ENCODE measurements around the gene GPRC5A. TPM values are rescaled to one million over a fixed set of nuclear protein-coding genes. Genes with fewer than 3 reads are reported as not detected.

GPRC5A gene
- total and polyA plus RNA-seq, 2 of the 8 experiments (the other 6 are each of a cell fraction or from before 2014, with no cell fraction given), result 1.0 to 1.4 TPM

GRCh38 chr12:12926571-12927071, 35.3 kb downstream of the GPRC5A start:
- Histone ChIP-seq H3K56ac (replicated peaks; ENCODE audit: insufficient read length, low read depth, low read length) (no peak overlapping the region), H4K20me1 (replicated peaks in 1 of 2; ENCODE audit: control insufficient read depth in 1 of 2, insufficient read depth in 2 of 2, low read length in 2 of 2) (no peaks in the 10 kb centered on the region), H4K91ac (replicated peaks; ENCODE audit: insufficient read length, low read length) (no peak overlapping the region), H3K14ac (ENCODE audit: insufficient read length) (no peak overlapping the region), H3K4me2 (ENCODE audit: insufficient read depth in 1 of 2, low read depth in 2 of 2, low read length in 2 of 2) (no peak overlapping the region), H3K27ac (ENCODE audit: low read depth, low read length) (no peak overlapping the region), H3K23me2 (ENCODE audit: low read depth, low read length) (no peaks in the 10 kb centered on the region), H3K9me3 (ENCODE audit: insufficient read depth in 2 of 2, low read depth in 1 of 2, low read length in 1 of 2) (peaks cover 0 to 3% of the 10 kb centered on the region in 2 experiments; a peak in 1 of 4 replicates), H2BK120ac (replicated peaks; ENCODE audit: low read depth, low read length) (no peak overlapping the region), H4K8ac (ENCODE audit: extremely low read depth, insufficient read depth, low read length) (no peak overlapping the region), H3K4me3 (ENCODE audit: extremely low read depth in 1 of 4, insufficient read depth in 2 of 4, low read depth in 3 of 4, low read length in 4 of 4) (no peak overlapping the region), H3K4ac (replicated peaks; ENCODE audit: insufficient read length, low read depth, low read length) (no peak overlapping the region), H3K18ac (ENCODE audit: extremely low read depth, low read length) (no peak overlapping the region; the same call in 1 of the 2 replicates), H3K23ac (ENCODE audit: insufficient read length) (no peak overlapping the region), H2BK20ac (ENCODE audit: low read length) (no peak overlapping the region), H3K4me1 (replicated peaks in 1 of 4; ENCODE audit: control insufficient read depth in 3 of 4, insufficient read depth in 4 of 4, low read length in 3 of 4) (peaks cover 0 to 4% (median under 1%) of the 10 kb centered on the region in 4 experiments; a peak in 3 of 7 replicates), H3K36me3 (ENCODE audit: control insufficient read depth in 2 of 4, insufficient read depth in 4 of 4, low read length in 3 of 4) (no peaks in the 10 kb centered on the region), H3K79me1 (ENCODE audit: low read depth, low read length) (no peaks in the 10 kb centered on the region), H2AFZ (ENCODE audit: low read length) (no peak overlapping the region; the same call in 1 of the 2 replicates), H3K27me3 (replicated peaks in 1 of 4; ENCODE audit: control insufficient read depth in 3 of 4, extremely low read depth in 1 of 4, insufficient read depth in 3 of 4, low read length in 3 of 4) (no peaks in the 10 kb centered on the region), H3K9ac (replicated peaks in 1 of 4; ENCODE audit: extremely low read depth in 1 of 4, low read depth in 3 of 4, low read length in 3 of 4) (no peak overlapping the region), H3K79me2 (ENCODE audit: control insufficient read depth in 1 of 2, insufficient read depth in 2 of 2, low read length in 2 of 2) (no peaks in the 10 kb centered on the region), H2BK15ac (ENCODE audit: low read length) (no peak overlapping the region), H2AK5ac (ENCODE audit: low read depth, low read length) (no peak overlapping the region), H2BK5ac (ENCODE audit: low read depth, low read length) (no peak overlapping the region), H4K5ac (ENCODE audit: insufficient read length, low read depth, low read length) (no peak overlapping the region), H2BK12ac (ENCODE audit: low read depth, low read length) (no peak overlapping the region)
- WGBS, 2 experiments (ENCODE audit: extremely low coverage in 1 of 2, insufficient coverage in 1 of 2, insufficient read length in 1 of 2, insufficient replicate concordance in 2 of 2, low coverage in 1 of 2, low lambda C conversion rate in 2 of 2, missing lambda C conversion rate in 1 of 2), result 87% methylated on average over 18 of the region's 18 CpGs; no CpG with 5 or more reads in 1 of the 2 experiments
- ChIA-PET POLR2A (ENCODE audit: partially characterized antibody) (no interaction called here), CTCF (ENCODE audit: partially characterized antibody) (interaction anchor here (0.6 to 1.6 kb wide), 5 partner anchors 11 to 892 kb away, joined by 3 to 7 read pairs (median 4); no protein-coding TSS in a partner anchor)
- DNase-seq (ENCODE audit: low read depth in 1 of 2, low spot score in 2 of 2), result no peak
- no peak for FAIRE-seq
- TF ChIP-seq SRF (IDR thresholded peaks at IDR 0.05; ENCODE audit: low read depth, low read length) (no peak), SAP30 (IDR thresholded peaks at IDR 0.05; ENCODE audit: insufficient read depth, insufficient replicate concordance, low read length) (no peak), RNF2 (IDR thresholded peaks at IDR 0.05; ENCODE audit: borderline replicate concordance, low read depth, low read length, missing control alignments, poor library complexity, severe bottlenecking) (no peak), CTCF (IDR thresholded peaks at IDR 0.05; ENCODE audit: control extremely low read depth in 1 of 3, insufficient read depth in 1 of 3, low read depth in 1 of 3, low read length in 3 of 3) (no peak), ASH2L (IDR thresholded peaks at IDR 0.05; ENCODE audit: low read length) (no peak), TCF12 (IDR thresholded peaks at IDR 0.05; ENCODE audit: low read depth, low read length) (no peak), TAF1 (IDR thresholded peaks at IDR 0.05; ENCODE audit: low read depth, low read length) (no peak), HDAC6 (IDR thresholded peaks at IDR 0.05; ENCODE audit: low read depth, low read length) (no peak), SP4 (IDR thresholded peaks at IDR 0.05; ENCODE audit: low read length) (no peak), GTF2F1 (IDR thresholded peaks at IDR 0.05; ENCODE audit: borderline replicate concordance, low read depth, low read length) (no peak), KDM1A (IDR thresholded peaks at IDR 0.05; ENCODE audit: borderline replicate concordance, low read length) (no peak)
